ENCODE results near the gene TBC1D4.

TBC1D4 gene, protein sequence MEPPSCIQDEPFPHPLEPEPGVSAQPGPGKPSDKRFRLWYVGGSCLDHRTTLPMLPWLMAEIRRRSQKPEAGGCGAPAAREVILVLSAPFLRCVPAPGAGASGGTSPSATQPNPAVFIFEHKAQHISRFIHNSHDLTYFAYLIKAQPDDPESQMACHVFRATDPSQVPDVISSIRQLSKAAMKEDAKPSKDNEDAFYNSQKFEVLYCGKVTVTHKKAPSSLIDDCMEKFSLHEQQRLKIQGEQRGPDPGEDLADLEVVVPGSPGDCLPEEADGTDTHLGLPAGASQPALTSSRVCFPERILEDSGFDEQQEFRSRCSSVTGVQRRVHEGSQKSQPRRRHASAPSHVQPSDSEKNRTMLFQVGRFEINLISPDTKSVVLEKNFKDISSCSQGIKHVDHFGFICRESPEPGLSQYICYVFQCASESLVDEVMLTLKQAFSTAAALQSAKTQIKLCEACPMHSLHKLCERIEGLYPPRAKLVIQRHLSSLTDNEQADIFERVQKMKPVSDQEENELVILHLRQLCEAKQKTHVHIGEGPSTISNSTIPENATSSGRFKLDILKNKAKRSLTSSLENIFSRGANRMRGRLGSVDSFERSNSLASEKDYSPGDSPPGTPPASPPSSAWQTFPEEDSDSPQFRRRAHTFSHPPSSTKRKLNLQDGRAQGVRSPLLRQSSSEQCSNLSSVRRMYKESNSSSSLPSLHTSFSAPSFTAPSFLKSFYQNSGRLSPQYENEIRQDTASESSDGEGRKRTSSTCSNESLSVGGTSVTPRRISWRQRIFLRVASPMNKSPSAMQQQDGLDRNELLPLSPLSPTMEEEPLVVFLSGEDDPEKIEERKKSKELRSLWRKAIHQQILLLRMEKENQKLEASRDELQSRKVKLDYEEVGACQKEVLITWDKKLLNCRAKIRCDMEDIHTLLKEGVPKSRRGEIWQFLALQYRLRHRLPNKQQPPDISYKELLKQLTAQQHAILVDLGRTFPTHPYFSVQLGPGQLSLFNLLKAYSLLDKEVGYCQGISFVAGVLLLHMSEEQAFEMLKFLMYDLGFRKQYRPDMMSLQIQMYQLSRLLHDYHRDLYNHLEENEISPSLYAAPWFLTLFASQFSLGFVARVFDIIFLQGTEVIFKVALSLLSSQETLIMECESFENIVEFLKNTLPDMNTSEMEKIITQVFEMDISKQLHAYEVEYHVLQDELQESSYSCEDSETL (N-terminal part only)

DNA sequence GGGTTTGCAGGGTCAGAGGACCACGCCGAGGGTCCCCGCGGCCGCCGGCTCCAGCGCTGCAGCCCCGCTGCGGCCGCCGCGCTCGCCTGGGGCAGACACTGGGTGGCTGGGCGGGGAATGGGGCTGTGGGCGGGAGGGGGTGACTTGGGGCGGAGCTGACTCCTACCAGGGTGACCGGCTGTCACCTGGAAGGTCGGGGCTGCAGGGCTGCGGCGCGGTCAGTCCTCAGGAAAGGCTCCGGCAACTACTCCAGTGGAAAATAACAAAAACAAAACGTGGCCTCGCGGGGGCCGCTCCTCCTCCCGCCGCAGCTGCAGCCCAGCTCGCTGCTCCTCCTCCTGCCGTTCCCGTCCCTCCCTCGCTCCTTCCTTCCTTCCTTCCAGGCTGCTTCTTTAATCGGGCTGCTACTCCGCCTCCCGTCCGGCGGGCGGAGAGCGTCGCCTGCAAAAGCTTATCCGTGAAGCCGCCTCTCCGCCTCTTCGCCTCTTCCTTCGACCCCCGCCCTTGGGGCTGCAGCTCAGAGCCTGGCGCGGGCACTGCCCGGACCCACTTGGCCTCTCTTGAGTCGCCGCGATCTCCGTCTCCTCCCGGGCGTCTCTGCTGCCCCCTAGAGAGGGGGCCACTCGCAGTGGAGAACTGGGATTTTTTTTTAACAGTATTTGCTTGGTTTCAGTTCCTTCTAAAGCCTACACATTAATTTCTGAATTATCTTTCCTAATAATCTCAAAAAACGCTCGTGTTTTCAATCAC lies at the start of gene TBC1D4:
TSS of gene TBC1D4 (minus strand) at position 100 of the 750 bp plus-strand sequence. CDS start 402 bp downstream, outside the sequence.
- DNase-seq (ENCODE audit: low read depth): no peak

DNA sequence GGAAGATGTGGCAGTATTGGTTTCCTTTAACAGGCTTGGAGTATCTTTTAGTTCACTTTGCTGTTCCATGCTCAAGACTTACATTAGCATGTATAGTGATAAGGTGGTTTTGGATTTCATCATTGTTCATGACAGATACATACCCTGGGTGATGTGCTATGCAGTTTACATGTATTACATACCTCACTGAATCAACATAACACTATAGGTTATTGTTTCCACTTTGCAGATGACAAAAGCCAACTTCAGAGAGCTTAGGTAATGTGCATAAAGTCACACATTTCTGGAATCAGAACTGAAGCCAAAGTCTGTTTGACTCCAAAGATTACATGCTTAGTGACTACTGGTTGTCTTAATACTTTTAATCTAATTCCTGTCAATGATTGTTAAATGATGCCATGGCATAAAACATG lies 48.6 kb upstream of the TBC1D4 start:
- DNase-seq (ENCODE audit: low read depth): no peak

DNA sequence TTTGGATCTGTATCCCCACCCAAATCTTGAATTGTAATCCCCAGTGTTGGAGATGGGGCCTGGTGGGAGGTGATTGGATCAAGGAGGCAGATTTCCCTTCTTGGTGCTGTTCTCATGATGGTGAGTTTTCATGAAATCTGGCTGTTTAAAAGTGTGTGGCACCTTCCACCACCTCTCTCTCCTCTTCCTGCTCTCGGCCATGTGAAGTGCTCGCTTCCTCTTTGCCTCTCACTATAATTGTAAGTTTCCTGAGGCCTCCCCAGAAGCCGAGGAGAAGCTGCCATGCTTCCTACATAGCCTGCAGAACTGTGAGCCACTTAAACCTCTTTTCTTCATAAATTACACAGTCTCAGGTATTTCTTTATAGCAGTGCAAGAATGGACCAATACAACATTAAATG lies 40.0 kb upstream of the TBC1D4 start:
- no peak for DNase-seq (ENCODE audit: low read depth)

DNA sequence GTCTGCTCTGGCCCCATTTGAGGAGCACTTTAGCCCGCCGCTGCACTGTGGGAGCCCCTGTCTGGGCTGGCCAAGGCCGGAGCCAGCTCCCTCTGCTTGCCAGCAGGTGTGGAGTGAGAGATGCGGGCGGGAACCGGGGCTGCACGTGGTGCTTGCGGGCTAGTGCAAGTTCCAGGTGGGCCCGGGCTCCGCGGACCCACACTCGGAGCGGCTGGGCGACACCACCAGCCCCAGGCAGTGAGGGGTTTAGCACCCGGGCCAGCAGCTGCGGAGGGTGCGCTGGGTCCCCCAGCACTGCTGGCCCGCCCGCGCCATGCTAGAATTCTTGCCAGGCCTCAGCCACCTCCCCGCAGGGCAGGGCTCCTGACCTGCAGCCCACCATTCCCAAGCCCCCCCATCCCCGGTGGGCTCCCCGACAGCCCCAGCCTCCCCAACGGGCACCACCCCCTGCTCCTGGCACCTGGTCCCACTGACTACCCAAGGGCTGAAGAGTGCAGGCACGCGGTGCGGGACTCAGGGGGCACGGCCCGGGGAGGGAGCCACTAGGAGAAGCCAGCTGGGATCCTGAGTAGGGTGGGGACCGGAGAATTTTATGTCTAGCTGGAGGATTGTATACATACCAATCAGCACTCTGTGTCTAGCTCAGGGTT lies 36.6 kb upstream of the TBC1D4 start:
- DNase-seq (ENCODE audit: low read depth): no peak

DNA sequence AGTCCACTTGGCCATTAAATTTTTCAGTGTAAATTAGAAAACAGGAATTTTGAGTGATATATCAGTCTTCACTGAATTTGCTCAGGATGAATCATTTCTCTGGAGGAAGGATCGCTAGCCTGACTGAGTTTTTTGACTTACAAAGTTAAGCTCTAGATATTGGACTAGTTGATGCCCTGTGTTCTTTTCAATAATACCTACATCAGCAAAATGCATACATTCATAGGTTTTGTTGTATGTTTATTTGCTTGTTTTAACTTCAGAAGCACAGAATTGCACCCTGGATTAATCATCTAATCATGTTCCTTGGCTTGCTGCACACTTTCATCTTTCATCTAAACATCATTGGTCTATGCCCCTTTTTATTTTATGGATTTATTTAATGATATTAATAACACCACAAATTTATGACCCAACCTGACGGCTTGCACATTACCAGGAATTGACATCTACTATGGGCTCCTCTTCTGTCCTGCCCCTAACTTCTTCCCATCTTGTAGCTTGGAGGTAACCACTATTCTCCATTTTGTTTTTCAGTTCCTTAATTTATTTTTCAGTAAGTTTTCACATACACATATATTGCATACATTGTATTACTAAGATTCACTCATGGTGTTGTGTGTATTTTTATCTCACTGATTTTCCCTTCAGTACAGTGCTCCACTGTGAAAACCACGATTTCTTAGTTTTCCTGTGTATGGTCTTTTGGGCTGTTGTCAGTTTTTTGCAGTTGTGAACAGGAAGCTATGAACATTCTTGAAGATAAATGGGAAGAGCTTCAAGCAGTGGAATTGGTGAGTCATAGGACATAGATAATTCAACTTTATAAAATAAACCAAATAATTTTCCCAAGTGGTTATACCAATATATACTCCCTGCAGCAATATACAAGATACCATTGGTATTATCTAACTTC lies 32.4 kb upstream of the TBC1D4 start:
- no peak for DNase-seq (ENCODE audit: low read depth)

DNA sequence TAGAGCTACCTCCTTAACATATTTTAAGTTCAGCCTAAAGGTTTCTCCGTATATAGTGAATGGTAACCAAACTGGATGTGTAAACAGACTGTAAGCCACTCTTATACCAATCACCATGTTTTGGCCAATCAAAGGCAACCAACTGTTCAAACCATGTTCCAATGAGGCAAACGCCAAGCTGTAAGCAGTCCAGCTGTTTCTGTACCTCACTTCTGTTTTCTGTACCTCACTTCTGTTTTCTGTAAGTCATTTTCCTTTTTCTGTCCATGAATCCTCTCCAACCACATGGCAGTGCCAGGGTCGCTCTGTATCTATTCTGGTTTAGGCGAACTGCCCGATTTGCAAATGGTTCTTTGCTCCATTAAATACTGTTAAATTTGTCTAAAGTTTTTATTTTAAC lies 31.3 kb upstream of the TBC1D4 start:
- no peak for DNase-seq (ENCODE audit: low read depth)

DNA sequence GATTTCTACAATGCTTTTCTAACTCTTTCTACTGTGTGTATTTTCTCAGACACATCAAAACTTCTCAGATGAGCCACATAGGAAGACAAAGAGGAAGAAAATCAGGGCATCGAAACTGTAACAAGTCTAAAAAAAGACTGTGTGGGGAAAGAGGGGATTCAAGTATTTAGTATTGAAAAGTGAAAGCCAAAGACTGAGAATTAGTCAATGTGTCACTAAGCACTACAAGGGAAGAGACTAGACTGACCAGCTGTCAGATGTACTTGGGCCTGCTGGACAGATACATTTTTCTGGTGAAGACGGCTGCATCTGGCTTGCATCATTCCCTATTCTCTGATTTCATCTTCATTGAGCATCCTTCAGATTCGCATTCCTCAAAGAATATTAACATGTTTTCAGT lies 30.3 kb upstream of the TBC1D4 start:
- DNase-seq (ENCODE audit: low read depth): no peak

DNA sequence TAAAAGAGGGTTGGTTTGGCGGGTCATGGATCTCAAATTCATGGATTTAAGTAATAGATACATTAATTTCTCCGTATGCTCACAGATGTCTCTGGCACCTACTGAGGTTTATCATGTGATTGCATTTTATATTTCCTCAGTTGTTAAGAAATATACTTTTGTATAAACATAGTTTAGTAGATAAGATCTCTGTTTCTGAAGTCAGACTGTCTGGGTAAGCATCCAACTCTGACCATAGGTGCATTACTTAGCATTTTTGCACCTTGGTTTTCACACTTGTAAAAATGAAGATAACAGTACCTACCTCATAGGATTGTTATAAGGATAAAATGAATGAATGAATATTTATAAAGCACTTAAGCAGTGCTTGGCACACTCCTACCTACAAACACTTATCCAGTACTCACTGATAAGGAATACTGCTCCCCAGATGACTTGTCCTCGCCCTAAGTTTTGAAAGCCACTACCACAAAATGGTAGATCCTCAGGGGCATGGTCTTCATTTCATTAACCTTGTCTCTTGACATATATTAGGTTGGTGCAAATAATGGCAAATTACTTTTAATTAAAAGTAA lies 29.2 kb upstream of the TBC1D4 start:
- DNase-seq (ENCODE audit: low read depth): no peak

DNA sequence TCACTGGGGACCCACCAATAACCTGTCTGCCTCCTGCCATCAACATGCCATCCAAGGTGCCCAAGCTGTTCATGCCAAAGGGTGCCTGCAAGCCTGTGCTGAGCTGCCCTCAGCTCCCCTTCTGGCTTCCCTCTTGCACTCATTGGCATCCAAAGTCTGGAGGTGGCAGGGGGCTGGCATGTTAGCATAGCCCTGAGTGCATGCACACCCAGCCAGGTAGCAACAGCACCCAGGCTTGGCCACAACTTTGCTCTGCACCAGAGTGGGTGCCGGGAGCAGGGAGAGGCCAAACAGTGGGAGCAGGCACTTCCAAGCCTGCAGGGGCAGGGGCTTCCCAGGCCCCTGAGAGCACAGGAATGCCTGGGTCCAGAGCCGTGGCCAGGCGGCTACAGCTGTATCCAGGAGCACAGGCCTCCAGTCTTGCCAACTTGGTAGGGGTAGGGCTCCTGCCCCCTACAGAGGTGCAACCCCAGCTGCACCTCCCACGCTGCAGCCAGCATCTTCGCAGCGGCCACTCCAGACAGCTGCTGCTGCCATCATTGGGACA lies 26.1 kb upstream of the TBC1D4 start:
- no peak for DNase-seq (ENCODE audit: low read depth)

DNA sequence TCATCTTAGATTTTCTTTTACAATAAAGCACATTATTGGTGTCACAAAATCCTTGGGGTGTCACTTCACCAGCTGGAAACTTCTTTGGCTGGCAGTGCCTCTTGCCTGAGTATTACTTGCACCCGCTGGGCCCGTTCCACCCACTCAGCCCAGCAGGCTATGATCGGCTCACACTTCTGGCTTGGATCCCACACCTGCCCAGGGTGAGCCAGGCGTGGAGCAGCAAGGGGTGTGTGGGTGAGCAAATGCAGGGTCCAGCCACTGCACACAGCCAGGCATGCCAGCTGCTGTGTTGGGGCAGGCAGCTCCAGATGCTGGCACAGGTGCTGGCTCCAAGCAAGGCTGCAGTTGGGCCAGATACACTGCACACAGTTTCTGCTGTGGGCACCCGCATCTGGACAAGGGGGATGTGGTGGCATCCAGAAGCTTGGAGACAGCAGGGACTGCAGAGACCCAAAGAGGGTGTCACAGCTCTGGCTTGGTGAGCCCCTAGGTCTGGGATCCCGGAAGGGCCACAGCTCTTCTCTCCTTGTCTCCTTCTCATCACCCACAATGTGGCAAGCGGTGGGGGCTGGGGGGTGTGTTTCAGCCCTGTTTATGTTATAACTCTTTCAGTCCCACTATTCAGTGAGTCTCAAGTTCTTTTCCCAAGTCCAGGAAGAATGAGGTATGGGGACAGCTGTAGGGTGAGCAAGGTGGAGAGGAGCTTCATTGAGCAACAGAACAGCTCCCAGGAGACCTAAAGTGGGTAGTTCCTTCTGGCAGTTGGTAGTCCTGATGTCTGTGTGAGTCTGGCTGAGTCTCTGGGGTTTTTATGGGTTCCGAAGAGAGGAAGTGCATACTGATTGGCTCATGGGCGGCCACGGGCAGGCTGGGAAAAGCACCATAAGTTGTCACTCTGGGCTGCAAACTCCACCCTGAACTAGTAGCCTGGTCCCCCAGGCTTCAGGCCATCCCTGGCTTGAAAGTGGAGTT lies 25.3 kb upstream of the TBC1D4 start:
- DNase-seq (ENCODE audit: low read depth): no peak

DNA sequence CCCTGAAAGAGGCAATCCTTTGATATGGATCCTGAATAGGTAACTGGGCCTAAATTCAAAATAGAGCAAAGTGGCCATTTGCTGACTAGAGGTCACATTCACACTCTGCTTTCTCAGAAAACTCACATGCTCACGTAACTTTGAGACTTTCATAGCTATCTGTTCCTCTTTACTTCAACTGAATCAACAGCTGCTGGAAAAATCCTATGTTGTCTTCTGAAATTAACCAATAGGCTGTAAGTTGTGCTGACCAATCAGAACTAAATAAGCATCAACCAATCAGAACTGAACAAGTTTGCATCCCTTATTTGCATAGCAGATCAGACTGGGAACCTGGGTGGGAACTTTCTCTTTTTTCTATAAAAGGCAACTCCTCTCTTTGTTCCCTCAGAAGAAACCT lies 24.0 kb upstream of the TBC1D4 start:
- no peak for DNase-seq (ENCODE audit: low read depth)

DNA sequence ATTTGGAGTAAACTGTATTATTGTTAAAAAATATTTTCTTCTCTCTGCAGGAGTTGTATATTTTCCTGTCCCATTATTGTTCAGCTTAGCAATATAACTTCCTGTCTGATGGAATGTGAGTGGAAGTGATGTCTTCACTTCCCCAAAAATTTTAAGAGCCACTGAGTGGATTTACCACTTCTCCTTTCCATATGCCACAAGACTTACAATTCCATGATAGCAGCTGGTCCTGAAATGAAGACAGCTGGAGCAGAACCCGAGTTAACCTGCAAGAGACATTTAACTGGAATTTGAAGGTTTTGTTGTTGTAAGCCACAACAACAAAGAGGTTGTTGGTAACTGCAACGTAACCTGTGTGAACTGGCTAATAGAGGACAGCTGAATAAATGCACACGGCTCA lies 23.4 kb upstream of the TBC1D4 start:
- DNase-seq (ENCODE audit: low read depth): no peak

DNA sequence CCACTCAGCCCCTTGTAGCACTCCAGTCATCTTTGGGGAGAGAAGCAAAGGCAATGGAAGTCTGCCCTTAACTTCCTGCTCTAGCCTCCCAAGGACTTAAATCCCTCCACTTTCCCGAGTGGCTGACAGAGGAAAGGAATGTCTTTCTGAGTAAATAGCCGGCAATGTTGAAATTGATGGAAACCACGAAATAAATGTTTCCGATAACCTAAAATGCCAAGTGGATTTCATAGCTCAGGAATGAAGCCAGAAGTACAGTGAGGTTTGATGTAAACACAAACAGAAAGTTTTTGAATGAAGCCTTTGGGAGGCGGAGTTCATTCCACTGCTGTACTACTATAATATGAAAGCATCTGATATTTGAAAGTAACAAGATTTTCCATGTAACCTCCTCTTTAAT lies 14.0 kb upstream of the TBC1D4 start:
- no peak for DNase-seq (ENCODE audit: low read depth)

DNA sequence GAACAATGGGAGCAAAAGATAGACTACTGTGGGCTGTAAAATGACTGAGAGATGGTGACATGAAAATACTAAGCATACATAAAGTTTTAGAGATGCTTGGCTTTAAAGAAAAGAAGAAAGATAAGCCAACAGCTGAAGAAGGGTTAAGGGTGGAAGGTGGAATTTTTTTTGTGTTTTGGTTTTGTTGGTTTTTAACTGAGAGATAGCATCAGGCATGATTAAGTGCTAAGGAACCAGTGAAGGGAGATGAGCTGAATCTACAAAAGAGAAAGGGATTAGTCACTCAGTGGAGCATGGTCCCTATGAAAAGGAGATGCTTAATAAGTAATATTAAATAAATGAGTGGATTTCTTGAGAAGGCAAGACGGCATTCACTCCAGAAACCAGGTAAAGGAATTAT lies 12.5 kb upstream of the TBC1D4 start:
- no peak for DNase-seq (ENCODE audit: low read depth)

DNA sequence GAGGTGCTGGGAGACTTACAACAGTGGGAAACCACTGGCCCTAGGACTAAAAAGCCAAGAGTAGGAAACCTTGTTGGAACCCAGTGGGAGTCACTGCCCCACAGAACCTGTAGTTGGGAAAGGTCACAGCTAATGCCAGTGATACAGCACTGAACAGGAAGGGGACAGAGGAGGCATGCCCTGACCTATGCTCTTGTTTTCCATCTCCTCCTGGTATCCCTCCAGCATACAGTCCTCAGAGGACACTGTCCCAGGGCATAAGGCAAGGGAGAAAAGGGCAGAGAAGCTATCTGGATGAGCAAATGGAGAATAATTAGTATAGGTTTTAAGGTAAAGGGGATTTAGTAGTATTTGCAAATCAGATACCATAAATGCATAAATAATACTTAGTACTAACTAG lies 11.2 kb upstream of the TBC1D4 start:
- DNase-seq (ENCODE audit: low read depth): no peak

DNA sequence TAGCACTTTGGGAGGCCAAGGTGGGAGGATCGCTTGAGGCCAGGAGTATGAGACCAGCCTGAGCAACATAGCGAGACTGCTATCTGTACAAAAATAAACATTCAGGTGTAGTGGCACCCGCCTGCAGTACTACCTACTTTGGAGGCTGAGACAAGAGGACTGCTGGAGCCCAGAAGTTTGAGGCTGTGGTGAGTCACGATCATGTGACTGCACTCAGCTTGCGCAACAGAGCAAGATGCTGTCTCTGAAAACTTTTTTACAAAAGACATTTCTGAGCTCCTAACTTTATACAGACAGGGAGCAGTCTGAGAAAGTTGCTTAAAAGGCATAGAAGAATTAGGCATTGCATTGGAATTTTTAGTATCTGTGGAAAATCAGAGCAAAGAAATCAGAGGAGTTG lies 10.4 kb upstream of the TBC1D4 start:
- DNase-seq (ENCODE audit: low read depth): no peak

DNA sequence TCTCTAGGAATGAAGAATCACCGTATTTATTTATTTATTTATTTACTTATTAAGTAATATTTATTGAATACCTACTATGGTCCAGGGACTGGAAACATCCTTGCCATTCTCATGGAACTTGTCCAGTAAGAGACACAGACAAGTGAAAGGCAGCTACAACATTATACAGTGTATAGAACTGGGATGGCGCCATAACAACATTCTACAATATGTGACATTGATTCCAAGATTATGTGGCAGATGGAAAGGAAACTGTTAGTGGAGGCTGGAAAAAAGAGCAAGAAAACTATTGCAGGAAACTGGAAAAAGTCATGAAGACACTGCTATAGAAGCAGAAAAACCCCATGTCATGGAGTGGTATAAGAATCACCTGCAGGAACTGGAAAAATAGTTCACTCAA lies 9.4 kb upstream of the TBC1D4 start:
- no peak for DNase-seq (ENCODE audit: low read depth)

DNA sequence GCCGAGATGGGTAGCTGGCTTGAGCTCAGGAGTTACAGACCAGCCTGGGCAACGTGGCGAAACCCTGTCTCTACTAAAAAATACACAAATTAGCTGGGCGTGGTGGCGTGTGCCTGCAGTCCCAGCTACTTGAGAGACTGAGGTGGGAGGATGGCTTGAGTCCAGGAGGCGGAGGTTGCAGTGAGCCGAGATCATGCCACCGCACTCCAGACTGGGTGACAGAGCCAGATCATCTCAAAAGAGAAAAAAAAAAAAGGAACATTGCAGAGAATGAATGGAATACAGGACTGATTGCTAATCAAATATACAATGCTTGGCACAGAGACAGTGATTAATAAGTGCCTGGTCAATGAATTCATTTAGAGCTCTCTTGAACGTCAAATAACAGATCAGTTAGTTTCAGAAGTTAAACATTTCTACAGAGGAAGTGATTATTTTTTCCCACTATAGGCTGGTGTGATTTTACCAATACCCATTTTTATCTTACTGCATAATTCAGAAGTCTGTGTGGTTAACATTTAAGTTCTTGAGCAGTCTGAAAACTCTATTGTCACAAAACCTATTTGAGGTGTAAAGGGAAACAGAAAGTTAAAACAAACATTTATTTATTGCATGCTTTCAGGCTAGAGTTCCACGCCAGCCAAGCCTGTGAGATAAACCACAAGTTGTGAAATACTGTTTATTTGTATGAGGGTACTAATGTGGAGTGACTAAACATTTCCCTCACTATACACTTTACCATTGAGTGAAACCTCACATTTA lies 7.7 kb upstream of the TBC1D4 start:
- no peak for DNase-seq (ENCODE audit: low read depth)
